Mucosa of descending colon (tissue), 3 donors: ENCODE data around the gene RAD51B. TPM values are rescaled to one million over a fixed set of nuclear protein-coding genes. Genes with fewer than 3 reads are reported as not detected.
A peak's percentile ranks its signal among the peaks of the same experiment; 100 is the strongest.

Experiments used
- ATAC-seq: fragments of 200-7000 bp; cut with Tn5 transposase; one replicate; pipeline ENCODE4 v1.9.1; 2020; ENCODE audit warnings: mild to moderate bottlenecking, moderate library complexity
- DNase-seq, 3 donors: peaks; one replicate each; pipeline ENCODE4 v3.0.0-alpha.2; 2020
- H3K36me3 ChIP-seq: fragments of 200-600 bp; one replicate; pipeline ENCODE4 v1.8.0; 2021; ENCODE audit warnings: low read depth, mild to moderate bottlenecking
- H3K4me1 ChIP-seq: fragments of 200-600 bp; one replicate; pipeline ENCODE4 v1.8.0; 2021; ENCODE audit warnings: low read depth, mild to moderate bottlenecking
- H3K4me3 ChIP-seq: fragments of 200-600 bp; one replicate; pipeline ENCODE4 v1.8.0; 2021; ENCODE audit warnings: mild to moderate bottlenecking
- H3K9me3 ChIP-seq: fragments of 200-600 bp; one replicate; pipeline ENCODE4 v1.8.0; 2021; ENCODE audit warnings: mild to moderate bottlenecking
- CTCF ChIP-seq: fragments of 200-600 bp; IDR thresholded peaks from one replicate; pipeline ENCODE4 v1.8.0; 2022; ENCODE audit warnings: antibody characterized with exemption, mild to moderate bottlenecking
- intact Hi-C, 2 donors: fragments of 100-400 bp; cut with DNase I in 1 of 2; cut with micrococcal nuclease in 1 of 2; formaldehyde crosslinking; loops; one replicate each; pipeline versions ENCODE4 v1.11.0 to v1.11.1; 2022; cut with DNase I, micrococcal nuclease
- total RNA-seq, 3 donors: library from RNA; stranded (reverse); fragmentation: NEBNext Ultra II Directional in 2 of 3; extraction: Animal tissue kit (Norgen Biotek cat#: 25700) in 2 of 3; gene quantifications; one replicate each; pipeline versions ENCODE4 v1.2.1 to v1.2.4, GENCODE V29; 2021 to 2023
- donor health status: DM: no; HTN: no; CAD: no; lungs with moderate emphysema.
- donor health status: DM: no; HTN: no; CAD: no.
- donor health status: DM: no; HTN: yes; CAD: no.

RAD51B gene
- total RNA-seq, 3 donors from 2014 or later, result 15.8 to 23.3 (median 20.9) TPM

GRCh38 chr14:68651075-68651474 is 831.5 kb downstream of the RAD51B start:
- ATAC-seq (no peak), DNase-seq (no peak)
- intact Hi-C loops, result loop anchor here in 1 of 2 donors (10.0 kb wide), 1 partner anchor 106 kb away; no protein-coding TSS in a partner anchor
- Histone ChIP-seq H3K36me3 (no peaks in the 10 kb centered on the region), H3K4me1 (no peaks in the 10 kb centered on the region), H3K4me3 (no peak overlapping the region), H3K9me3 (no peaks in the 10 kb centered on the region)
- TF ChIP-seq CTCF, result no peak

GRCh38 chr14:68651652-68652432 is 832.3 kb downstream of the RAD51B start:
- no peak overlapping the region for H3K4me3 ChIP-seq
- intact Hi-C loops, result loop anchor here in 1 of 2 donors (10.0 kb wide), 1 partner anchor 107 kb away; no protein-coding TSS in a partner anchor
- no peak for TF ChIP-seq CTCF
- DNase-seq, result peak in 1 of 3 donors; percentile 17
- H3K36me3 ChIP-seq, result no peaks in the 10 kb centered on the region
- peak; percentile 42 for ATAC-seq
- no peaks in the 10 kb centered on the region for H3K4me1 ChIP-seq
- no peaks in the 10 kb centered on the region for H3K9me3 ChIP-seq

GRCh38 chr14:68652433-68652690 is 832.8 kb downstream of the RAD51B start:
- H3K36me3 ChIP-seq, result no peaks in the 10 kb centered on the region
- DNase-seq (no peak), ATAC-seq (no peak)
- intact Hi-C loops, result loop anchor here in 1 of 2 donors (10.0 kb wide), 1 partner anchor 108 kb away; no protein-coding TSS in a partner anchor
- H3K9me3 ChIP-seq, result no peaks in the 10 kb centered on the region
- H3K4me3 ChIP-seq, result no peak overlapping the region
- no peaks in the 10 kb centered on the region for H3K4me1 ChIP-seq
- TF ChIP-seq CTCF, result no peak

GRCh38 chr14:68653108-68653507 is 833.5 kb downstream of the RAD51B start:
- no peaks in the 10 kb centered on the region for H3K9me3 ChIP-seq
- no peaks in the 10 kb centered on the region for H3K4me1 ChIP-seq
- intact Hi-C loops, result loop anchor here in 1 of 2 donors (10.0 kb wide), 1 partner anchor 108 kb away; no protein-coding TSS in a partner anchor
- no peaks in the 10 kb centered on the region for H3K36me3 ChIP-seq
- ATAC-seq (no peak), DNase-seq (no peak)
- TF ChIP-seq CTCF, result no peak
- no peak overlapping the region for H3K4me3 ChIP-seq

GRCh38 chr14:68653804-68654203 is 834.2 kb downstream of the RAD51B start:
- no peaks in the 10 kb centered on the region for H3K36me3 ChIP-seq
- peaks cover 2% of the 10 kb centered on the region for H3K4me1 ChIP-seq
- TF ChIP-seq CTCF, result no peak
- H3K4me3 ChIP-seq, result no peak overlapping the region
- H3K9me3 ChIP-seq, result no peaks in the 10 kb centered on the region
- intact Hi-C loops, result loop anchor here in 1 of 2 donors (10.0 kb wide), 1 partner anchor 109 kb away; no protein-coding TSS in a partner anchor
- DNase-seq, result no peak
- no peak for ATAC-seq
